Measurements from ENCODE around the gene APCDD1L.
"Not testable (repeated sequence)": the region's sequence is repeated elsewhere in the genome, so short reads cannot be mapped to it uniquely, and the experiment has no call there.

DNA sequence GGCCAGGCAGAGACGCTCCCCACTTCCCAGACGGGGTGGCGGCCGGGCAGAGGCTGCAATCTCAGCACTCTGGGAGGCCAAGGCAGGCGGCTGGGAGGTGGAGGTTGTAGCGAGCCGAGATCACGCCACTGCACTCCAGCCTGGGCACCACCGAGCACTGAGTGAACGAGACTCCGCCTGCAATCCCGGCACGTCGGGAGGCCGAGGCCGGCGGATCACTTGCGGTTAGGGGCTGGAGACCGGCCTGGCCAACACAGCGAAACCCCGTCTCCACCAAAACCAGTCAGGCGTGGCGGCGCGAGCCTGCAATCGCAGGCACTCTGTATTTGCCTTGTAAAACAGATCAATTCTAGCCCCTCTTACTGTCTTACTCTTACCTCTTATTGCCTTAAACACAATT is 100.4 kb downstream of the APCDD1L start:
- TF ChIP-seq POLR2A, EP300 (IDR thresholded peaks at IDR 0.05): not testable (repeated sequence)
- TF ChIP-seq, protein P1, sequence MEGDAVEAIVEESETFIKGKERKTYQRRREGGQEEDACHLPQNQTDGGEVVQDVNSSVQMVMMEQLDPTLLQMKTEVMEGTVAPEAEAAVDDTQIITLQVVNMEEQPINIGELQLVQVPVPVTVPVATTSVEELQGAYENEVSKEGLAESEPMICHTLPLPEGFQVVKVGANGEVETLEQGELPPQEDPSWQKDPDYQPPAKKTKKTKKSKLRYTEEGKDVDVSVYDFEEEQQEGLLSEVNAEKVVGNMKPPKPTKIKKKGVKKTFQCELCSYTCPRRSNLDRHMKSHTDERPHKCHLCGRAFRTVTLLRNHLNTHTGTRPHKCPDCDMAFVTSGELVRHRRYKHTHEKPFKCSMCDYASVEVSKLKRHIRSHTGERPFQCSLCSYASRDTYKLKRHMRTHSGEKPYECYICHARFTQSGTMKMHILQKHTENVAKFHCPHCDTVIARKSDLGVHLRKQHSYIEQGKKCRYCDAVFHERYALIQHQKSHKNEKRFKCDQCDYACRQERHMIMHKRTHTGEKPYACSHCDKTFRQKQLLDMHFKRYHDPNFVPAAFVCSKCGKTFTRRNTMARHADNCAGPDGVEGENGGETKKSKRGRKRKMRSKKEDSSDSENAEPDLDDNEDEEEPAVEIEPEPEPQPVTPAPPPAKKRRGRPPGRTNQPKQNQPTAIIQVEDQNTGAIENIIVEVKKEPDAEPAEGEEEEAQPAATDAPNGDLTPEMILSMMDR (IDR thresholded peaks at IDR 0.05), result not testable (repeated sequence)
